ENCODE results near the gene FOCAD.

GRCh38 chr9:20744036-20744630 is 60.1 kb downstream of the FOCAD start:
- TF ChIP-seq CTCF (conservative IDR thresholded peaks at IDR 0.05; ENCODE audit: low read length) (no peak), EZH2phosphoT487 (IDR thresholded peaks at IDR 0.05; ENCODE audit: borderline replicate concordance) (no peak)
